Bronchial epithelial cell (primary cell): ENCODE measurements around the gene INAFM1. TPM values are rescaled to one million over a fixed set of nuclear protein-coding genes. Genes with fewer than 3 reads are reported as not detected.
"Not testable (repeated sequence)": the region's sequence is repeated elsewhere in the genome, so short reads cannot be mapped to it uniquely, and the experiment has no call there.

ENCODE experiments used
- DNase-seq: peaks from one replicate; pipeline ENCODE4 v3.0.0-alpha.2; 2010; ENCODE audit warnings: low read depth
- FAIRE-seq: peaks from 2 replicates; lab custom pipeline; 2011; peaks lifted over from hg19 to GRCh38; lab: Jason Lieb, UNC
- H3K27me3 ChIP-seq: 2 replicates; pipeline ENCODE4 v1.5.1; 2011; ENCODE audit warnings: low read length; ENCODE audit not compliant: control insufficient read depth, insufficient read depth
- H3K36me3 ChIP-seq: 2 replicates; pipeline ENCODE4 v1.5.1; 2011; ENCODE audit warnings: low read length; ENCODE audit not compliant: control insufficient read depth, insufficient read depth
- H3K4me3 ChIP-seq: 2 replicates; pipeline ENCODE4 v1.5.1; 2011; ENCODE audit warnings: mild to moderate bottlenecking, low read depth, low read length, control low read depth
- total RNA-seq: library from RNA; depleted of rRNA; stranded (reverse); fragments of >200 nt; gene quantifications from 2 replicates; pipeline ENCODE4 v1.2.1, GENCODE V29; 2014
- TF ChIP-seq, protein P1 (sequence below): IDR thresholded peaks from 2 replicates; pipeline ENCODE4 v1.5.1; 2011; ENCODE audit warnings: mild to moderate bottlenecking, moderate library complexity, low read length, control low read depth, inconsistent platforms; ENCODE audit not compliant: insufficient read depth, severe bottlenecking

The INAFM1 gene
- total RNA-seq, 1 donor from 2014 or later, result 0.53 TPM

DNA sequence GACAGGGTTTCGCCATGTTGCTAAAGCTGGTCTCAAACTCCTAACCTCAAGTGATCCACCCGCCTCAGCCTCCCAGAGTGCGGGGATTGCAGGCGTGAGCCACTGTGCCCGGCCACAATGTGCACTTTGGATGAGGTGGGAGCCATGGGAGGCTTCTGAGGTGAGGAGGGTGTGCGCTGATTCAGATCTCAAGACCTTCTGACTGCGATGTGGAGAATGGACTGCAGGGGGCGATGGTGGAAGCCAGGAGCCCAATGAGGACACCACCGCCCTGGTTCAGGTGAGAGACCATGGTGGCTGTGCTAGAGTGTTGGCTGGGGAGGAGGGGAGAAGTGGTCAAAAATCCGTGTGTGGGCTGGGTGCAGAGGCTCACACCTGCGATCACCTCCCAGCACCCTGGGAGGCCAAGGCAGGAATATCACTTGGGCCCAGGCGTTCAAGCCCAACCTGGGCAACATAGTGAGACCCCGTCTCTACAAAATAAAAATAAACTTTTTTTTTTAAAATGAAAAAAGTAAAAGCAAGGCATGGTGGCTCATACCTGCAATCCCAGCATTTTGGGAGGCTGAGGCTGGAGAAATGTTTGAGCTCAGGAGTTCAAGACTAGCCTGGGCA lies 5.6 kb downstream of the INAFM1 start:
- peak; percentile 21 for DNase-seq
- FAIRE-seq, result no peak
- Histone ChIP-seq H3K36me3 (peaks cover 8% of the 10 kb centered on the region), H3K27me3 (no peaks in the 10 kb centered on the region), H3K4me3 (no peak overlapping the region)
- TF ChIP-seq, protein P1, sequence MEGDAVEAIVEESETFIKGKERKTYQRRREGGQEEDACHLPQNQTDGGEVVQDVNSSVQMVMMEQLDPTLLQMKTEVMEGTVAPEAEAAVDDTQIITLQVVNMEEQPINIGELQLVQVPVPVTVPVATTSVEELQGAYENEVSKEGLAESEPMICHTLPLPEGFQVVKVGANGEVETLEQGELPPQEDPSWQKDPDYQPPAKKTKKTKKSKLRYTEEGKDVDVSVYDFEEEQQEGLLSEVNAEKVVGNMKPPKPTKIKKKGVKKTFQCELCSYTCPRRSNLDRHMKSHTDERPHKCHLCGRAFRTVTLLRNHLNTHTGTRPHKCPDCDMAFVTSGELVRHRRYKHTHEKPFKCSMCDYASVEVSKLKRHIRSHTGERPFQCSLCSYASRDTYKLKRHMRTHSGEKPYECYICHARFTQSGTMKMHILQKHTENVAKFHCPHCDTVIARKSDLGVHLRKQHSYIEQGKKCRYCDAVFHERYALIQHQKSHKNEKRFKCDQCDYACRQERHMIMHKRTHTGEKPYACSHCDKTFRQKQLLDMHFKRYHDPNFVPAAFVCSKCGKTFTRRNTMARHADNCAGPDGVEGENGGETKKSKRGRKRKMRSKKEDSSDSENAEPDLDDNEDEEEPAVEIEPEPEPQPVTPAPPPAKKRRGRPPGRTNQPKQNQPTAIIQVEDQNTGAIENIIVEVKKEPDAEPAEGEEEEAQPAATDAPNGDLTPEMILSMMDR, result peak; percentile 53

DNA sequence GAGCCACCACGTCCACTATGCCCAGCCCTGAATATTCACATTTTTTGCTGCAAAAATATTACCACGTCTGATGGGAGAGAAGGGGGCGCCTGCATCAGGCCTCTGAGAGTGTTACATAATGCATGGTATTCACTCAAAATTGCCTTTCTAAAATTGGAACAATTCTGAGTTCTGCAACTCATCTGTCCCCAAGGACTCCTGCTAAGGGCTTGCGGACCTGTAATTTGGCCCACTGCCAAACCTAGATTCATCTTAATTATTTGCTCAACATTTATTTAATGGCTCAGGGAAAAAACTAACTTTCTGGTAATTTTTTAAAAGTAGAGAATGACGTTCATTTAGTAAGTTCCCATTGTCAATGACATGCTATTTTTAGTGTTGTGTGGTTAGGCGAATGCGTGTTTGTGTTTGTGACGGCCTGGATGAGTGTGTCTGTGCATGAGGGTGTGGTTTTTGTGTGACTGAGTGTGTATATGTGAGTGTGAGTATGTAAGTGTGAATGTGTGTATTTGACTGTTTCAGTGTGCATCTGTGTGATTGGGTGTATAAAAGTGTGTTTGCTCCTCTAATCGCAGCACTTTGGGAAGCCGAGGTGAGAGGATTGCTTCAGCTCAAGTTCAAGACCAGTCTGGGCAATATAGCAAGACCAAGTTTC lies 8.8 kb downstream of the INAFM1 start:
- no peak for FAIRE-seq
- TF ChIP-seq, protein P1, result no peak

GRCh38 chr19:47284324-47284899 lies 9.7 kb downstream of the INAFM1 start:
- Histone ChIP-seq H3K36me3 (no peaks in the 10 kb centered on the region), H3K27me3 (no peaks in the 10 kb centered on the region), H3K4me3 (no peak overlapping the region)
- DNase-seq (peak; percentile 59), FAIRE-seq (no peak)
- TF ChIP-seq, protein P1, result peak; percentile 69

More for the DNA sequence above, 8.8 kb downstream of the INAFM1 start:
- no peaks in the 10 kb centered on the region for H3K36me3 ChIP-seq
- DNase-seq, result no peak
- no peak overlapping the region for H3K4me3 ChIP-seq
- H3K27me3 ChIP-seq, result no peaks in the 10 kb centered on the region

DNA sequence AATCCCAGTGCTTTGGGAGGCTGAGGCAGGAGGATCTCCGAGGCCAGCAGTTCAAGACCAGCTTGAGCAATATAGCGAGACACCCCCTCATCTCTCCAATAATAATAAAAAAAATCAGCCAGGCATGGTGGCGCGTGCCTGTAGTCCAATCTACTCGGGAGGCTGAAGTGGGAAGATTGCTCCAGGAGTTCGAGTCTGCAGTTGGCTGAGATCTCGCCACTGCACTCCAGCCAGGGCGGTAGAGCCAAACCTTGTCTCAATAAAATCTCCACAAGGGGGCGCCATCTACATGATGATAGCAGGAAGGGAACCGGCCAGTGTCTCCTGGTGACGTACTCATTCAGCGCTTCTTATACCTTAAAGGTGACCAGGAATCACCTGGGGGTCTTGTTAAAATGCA lies 21.4 kb downstream of the INAFM1 start:
- Histone ChIP-seq H3K27me3 (no peaks in the 10 kb centered on the region), H3K4me3 (no peak overlapping the region), H3K36me3 (no peaks in the 10 kb centered on the region)
- TF ChIP-seq, protein P1, result peak; percentile 78
- DNase-seq (peak; percentile 61), FAIRE-seq (no peak)

GRCh38 chr19:47300867-47301266 lies 26.2 kb downstream of the INAFM1 start:
- FAIRE-seq, H3K27me3 ChIP-seq, H3K36me3 ChIP-seq, DNase-seq, H3K4me3 ChIP-seq: not testable (repeated sequence)

- FAIRE-seq (no peak), DNase-seq (no peak)
- TF ChIP-seq, protein P1, result no peak
- Histone ChIP-seq H3K27me3 (no peaks in the 10 kb centered on the region), H3K36me3 (no peaks in the 10 kb centered on the region), H3K4me3 (no peak overlapping the region)
Observed at GRCh38 chr19:47302249-47302648, 27.6 kb downstream of the INAFM1 start.
